ENCODE data around the gene LPIN2.
A peak's percentile ranks its signal among the peaks of the same experiment; 100 is the strongest.

Gene LPIN2, protein sequence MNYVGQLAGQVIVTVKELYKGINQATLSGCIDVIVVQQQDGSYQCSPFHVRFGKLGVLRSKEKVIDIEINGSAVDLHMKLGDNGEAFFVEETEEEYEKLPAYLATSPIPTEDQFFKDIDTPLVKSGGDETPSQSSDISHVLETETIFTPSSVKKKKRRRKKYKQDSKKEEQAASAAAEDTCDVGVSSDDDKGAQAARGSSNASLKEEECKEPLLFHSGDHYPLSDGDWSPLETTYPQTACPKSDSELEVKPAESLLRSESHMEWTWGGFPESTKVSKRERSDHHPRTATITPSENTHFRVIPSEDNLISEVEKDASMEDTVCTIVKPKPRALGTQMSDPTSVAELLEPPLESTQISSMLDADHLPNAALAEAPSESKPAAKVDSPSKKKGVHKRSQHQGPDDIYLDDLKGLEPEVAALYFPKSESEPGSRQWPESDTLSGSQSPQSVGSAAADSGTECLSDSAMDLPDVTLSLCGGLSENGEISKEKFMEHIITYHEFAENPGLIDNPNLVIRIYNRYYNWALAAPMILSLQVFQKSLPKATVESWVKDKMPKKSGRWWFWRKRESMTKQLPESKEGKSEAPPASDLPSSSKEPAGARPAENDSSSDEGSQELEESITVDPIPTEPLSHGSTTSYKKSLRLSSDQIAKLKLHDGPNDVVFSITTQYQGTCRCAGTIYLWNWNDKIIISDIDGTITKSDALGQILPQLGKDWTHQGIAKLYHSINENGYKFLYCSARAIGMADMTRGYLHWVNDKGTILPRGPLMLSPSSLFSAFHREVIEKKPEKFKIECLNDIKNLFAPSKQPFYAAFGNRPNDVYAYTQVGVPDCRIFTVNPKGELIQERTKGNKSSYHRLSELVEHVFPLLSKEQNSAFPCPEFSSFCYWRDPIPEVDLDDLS

DNA sequence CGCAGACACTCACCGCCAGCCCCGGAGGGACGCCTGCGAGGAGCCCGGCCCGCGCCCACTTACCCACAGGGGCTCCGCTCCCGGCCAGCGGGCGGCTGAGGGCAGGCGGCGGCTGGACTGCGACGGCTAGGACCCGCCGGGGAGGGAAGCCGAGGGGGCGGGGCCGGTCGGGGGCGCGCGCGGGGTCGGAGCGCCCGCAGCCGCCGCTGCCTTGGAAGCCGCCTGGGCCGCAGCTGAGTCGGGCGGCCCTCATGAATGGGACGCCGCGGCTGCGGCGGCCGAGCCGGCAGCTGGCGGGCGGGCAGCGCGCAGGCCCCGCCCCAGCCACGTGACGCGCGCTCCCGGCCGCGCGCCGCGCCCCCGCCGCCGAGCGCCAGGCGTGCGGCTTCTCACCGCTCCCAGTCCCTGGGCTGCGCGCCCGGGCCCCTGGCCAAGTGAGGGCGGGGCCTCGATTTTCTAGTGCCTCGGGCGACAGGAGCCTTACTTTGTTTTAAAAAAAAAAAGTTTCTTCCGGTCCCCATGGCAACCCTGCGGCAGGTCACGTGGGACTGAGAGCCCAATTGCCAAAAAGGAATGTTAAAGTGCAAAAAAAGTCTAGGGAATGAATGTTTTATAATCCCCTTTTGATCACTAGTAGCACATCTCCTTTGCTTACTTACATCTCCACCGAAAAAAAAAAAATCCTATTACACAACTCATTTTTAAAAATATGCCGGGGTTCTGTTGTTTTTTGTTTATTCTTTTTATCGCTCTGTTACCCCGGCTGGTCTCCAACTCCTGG lies at the start of gene LPIN2:
LPIN2 (minus strand) TSS at position 121 of the 781 bp plus-strand sequence. CDS start 52,304 bp downstream, outside the sequence.
- DNase-seq (ENCODE audit: low spot score in 2 of 2) (peak; percentile 88 to 94), ATAC-seq (ENCODE audit: low read depth) (peak; percentile 83)
- Mint-ChIP-seq H3K27ac (peak within 1 kb of the TSS; percentile 87), H3K4me3 (peak within 1 kb of the TSS; percentile 89), H3K9me3 (no peaks in the 10 kb centered on the region), H3K27me3 (no peaks in the 10 kb centered on the region), H3K4me1 (peaks cover 34% of the 10 kb centered on the region), H3K36me3 (peaks cover 2% of the 10 kb centered on the region)

DNA sequence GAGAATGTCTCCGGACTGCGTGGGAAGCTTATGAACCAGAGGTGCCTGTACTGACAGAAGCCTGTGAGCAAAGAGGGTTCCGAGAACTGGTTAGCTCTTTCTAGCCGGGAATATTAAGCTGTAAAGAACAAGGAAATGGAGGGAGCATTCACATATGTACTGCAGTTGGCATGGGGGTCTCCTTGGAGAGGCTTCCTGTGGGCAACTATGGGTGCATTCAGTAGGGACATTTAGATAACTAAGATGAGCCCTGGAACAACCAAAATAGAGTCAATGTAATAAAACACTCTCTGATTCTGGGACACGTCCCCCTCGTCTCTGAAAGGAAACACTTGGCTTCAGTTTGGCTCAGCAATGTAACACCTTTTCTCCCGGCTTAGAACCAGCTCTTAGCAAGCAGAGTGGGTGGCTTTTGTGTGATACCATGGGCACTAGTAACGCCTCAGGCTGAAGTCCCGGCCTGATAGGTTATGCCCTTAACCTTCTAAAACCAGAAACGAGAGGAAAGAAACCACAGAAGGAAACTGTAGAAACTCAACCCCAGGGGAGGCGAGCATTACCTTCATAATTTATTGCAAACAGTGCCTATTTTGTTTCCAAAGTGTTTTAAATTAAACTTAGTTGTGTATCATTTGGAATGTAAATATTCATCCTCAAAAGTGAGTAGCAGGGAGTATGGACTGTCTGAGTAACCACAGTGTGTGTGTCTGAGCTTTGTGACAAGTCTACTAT lies 48.8 kb upstream of the LPIN2 start:
- Mint-ChIP-seq H3K27ac (peak overlapping the region; percentile 86), H3K4me1 (peaks cover 26% of the 10 kb centered on the region), H3K27me3 (peaks cover 3% of the 10 kb centered on the region), H3K36me3 (no peaks in the 10 kb centered on the region), H3K9me3 (no peaks in the 10 kb centered on the region), H3K4me3 (no peak overlapping the region)
- DNase-seq (ENCODE audit: low spot score in 2 of 2) (no peak), ATAC-seq (ENCODE audit: low read depth) (no peak)

DNA sequence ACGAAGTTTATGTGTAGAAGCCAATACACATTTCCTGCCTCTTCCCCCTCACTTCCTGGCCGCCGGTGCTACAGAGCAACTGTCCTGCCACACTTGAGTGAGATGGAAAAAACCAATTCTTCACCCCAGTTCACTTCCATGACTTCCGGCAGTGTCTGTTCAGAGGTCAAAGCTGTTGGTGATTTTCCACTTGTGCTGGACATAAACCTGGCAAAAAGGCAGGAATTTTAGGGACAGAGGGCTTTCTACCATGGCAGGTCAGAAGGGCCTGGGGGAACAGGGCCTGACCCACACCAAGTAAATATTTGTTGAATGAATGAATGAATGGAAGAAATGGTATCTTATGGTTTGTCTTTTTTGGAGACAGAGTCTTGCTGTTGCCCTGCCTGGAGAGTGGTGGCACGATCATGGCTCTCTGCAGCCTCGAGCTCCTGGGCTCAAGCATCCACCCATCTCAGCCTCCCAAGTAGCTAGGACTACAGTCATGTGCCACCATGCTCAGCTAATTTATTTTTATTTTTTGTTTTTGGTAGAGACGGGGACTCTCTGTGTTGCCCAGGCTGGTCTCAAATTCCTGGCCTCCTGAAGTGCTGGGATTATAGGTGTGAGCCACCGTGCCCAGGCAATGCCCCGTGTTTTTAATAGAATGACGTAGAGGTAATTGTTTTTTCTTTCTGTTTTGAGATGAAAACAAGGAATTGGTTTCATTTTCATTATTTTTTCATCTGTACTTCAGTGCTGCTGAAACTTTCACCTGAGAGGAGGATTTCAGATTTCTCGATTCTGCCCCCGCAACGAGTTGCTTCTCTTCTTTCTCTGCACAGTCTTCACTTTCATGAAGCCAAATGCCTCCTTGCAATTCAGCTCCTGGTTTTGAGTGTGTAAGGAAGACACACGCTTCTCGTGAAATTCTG lies 48.0 kb upstream of the LPIN2 start:
- DNase-seq (ENCODE audit: low spot score in 2 of 2) (no peak), ATAC-seq (ENCODE audit: low read depth) (peak; percentile 40)
- no peaks in the 10 kb centered on the region for H3K9me3 Mint-ChIP-seq
- H3K4me1 Mint-ChIP-seq: peaks cover 28% of the 10 kb centered on the region
- H3K4me3 Mint-ChIP-seq: peak overlapping the region; percentile 11
- peaks cover 3% of the 10 kb centered on the region for H3K27me3 Mint-ChIP-seq
- no peaks in the 10 kb centered on the region for H3K36me3 Mint-ChIP-seq
- peak overlapping the region; percentile 86 for H3K27ac Mint-ChIP-seq

DNA sequence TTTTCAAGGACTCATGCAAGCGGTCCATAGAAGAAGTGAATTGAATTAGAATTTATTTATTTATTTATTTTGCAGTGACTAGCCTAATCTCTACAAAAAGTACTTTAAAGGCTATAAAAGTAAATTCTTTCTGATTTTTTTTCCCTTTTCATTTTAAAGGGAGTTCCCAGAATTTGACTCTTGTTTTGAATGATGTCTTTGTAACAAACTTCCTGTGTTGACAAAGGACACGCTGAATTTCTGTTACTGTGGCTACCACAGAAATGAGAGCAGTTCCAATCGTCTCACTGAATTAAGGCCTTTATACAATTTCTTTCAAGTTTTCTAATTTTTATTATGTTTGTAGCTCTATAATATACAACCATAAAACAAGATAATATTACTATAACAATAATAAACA lies 46.3 kb upstream of the LPIN2 start:
- Mint-ChIP-seq H3K27ac (no peak overlapping the region), H3K36me3 (peaks cover 2% of the 10 kb centered on the region), H3K4me1 (peaks cover 28% of the 10 kb centered on the region), H3K4me3 (no peak overlapping the region), H3K27me3 (peaks cover 4% of the 10 kb centered on the region), H3K9me3 (no peaks in the 10 kb centered on the region)
- ATAC-seq (ENCODE audit: low read depth) (peak; percentile 56), DNase-seq (ENCODE audit: low spot score in 2 of 2) (no peak)

DNA sequence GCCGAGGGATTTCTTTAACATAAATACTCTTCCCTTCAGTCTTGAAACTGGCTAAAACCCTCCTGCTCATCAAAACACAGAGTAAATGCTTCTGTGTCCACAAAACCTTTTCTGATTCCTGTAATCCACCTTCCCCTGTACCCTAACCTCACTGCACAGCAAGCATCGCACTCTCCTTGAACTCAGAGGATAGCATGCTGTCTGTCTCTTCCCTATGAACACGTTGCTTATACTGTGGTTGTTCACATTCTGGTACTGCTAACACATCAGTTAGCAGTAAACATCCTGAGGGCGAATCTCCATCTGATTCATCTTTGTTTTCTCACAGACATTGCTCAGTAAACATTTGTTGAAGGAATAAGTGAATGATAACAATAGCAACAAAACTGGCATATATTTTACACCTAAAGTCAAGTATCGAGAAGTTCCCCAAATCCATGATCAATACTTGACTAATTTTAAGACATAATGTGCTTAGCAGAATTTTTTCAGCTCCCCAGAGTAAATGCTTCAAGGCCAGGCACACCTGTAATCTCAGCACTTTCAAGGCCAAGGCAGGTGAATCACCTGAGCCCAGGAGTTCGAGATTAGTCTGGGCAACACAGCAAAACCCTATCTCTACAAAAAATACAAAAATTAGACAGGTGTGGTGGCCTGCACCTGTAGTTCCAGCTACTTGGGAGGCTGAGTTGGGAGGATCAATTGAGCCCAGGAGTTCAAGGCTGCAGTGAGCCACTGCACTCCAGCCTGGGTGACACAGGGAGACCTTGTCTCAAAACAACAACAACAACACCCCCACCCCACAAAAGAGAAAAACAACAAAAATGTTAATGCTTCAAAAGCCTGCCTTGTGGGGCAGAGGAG lies 45.6 kb upstream of the LPIN2 start:
- ATAC-seq (ENCODE audit: low read depth) (no peak), DNase-seq (ENCODE audit: low spot score in 2 of 2) (no peak)
- peaks cover 7% of the 10 kb centered on the region for H3K27me3 Mint-ChIP-seq
- H3K36me3 Mint-ChIP-seq: peaks cover 4% of the 10 kb centered on the region
- peak overlapping the region; percentile 75 for H3K27ac Mint-ChIP-seq
- peaks cover under 1% of the 10 kb centered on the region for H3K9me3 Mint-ChIP-seq
- peaks cover 28% of the 10 kb centered on the region for H3K4me1 Mint-ChIP-seq
- H3K4me3 Mint-ChIP-seq: no peak overlapping the region

DNA sequence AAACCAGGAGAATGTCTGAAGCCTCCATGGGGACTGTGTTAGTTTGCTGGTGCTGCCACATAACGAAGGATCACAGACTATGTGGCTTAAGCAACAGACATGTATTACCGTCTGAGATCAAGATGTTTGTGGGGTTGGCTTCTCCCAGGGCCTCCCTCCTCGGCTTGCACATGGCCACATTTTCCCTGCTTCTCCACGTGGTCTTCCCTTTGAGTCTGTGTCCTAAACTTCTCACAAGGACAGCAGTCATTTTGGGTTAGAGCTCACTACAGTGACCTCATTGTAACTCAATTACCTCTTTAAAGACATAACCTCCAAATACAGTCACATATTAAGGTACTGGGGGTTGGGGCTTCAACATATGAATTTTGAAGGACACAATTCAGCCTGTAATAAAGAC lies 44.6 kb upstream of the LPIN2 start:
- Mint-ChIP-seq H3K4me3 (no peak overlapping the region), H3K4me1 (peaks cover 25% of the 10 kb centered on the region), H3K36me3 (peaks cover 6% of the 10 kb centered on the region), H3K27ac (no peak overlapping the region), H3K9me3 (peaks cover 6% of the 10 kb centered on the region), H3K27me3 (peaks cover 13% of the 10 kb centered on the region)
- no peak for DNase-seq (ENCODE audit: low spot score in 2 of 2)
- no peak for ATAC-seq (ENCODE audit: low read depth)

DNA sequence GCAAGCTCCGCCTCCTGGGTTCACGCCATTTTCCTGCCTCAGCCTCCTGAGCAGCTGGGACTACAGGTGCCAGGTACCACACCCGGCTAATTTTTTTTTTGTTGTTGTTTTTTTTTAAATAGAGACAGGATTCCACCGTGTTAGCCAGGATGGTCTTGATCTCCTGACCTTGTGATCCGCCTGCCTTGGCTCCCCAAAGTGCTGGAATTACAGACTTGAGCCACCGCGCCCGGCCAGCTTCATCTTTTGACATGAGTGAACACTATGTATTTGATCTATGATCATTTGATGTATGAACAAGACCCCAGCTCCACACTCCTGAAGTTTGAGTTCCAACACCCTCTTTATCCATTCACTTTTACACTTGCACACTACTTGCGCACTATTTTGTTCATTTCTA lies 43.4 kb upstream of the LPIN2 start:
- peaks cover 17% of the 10 kb centered on the region for H3K27me3 Mint-ChIP-seq
- peaks cover 6% of the 10 kb centered on the region for H3K9me3 Mint-ChIP-seq
- no peak overlapping the region for H3K4me3 Mint-ChIP-seq
- H3K36me3 Mint-ChIP-seq: peaks cover 6% of the 10 kb centered on the region
- ATAC-seq (ENCODE audit: low read depth) (no peak), DNase-seq (ENCODE audit: low spot score in 2 of 2) (no peak)
- H3K27ac Mint-ChIP-seq: no peak overlapping the region
- H3K4me1 Mint-ChIP-seq: peaks cover 25% of the 10 kb centered on the region

DNA sequence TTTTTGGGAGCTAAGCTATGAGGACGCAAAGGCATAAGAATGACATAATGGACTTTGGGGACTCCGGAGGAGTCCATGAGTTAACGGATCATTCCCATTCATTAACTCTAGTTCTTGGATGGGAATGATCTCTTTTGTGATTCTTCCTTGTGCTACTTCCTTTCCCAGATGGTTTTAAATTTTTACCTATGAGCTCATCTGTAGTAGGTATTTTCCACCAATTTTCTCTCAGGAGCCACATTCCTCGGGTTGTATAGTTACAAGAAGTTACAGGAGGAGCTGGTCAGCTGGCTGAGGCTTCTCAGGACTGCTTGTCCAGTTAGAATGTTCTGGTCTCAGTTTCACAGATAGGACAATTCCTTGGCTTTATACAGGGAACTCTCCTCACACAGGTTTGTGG lies 42.9 kb upstream of the LPIN2 start:
- Mint-ChIP-seq H3K27me3 (peaks cover 17% of the 10 kb centered on the region), H3K36me3 (peaks cover 6% of the 10 kb centered on the region), H3K4me3 (no peak overlapping the region), H3K4me1 (peaks cover 22% of the 10 kb centered on the region), H3K27ac (no peak overlapping the region), H3K9me3 (peaks cover 6% of the 10 kb centered on the region)
- DNase-seq (ENCODE audit: low spot score in 2 of 2): no peak
- no peak for ATAC-seq (ENCODE audit: low read depth)

DNA sequence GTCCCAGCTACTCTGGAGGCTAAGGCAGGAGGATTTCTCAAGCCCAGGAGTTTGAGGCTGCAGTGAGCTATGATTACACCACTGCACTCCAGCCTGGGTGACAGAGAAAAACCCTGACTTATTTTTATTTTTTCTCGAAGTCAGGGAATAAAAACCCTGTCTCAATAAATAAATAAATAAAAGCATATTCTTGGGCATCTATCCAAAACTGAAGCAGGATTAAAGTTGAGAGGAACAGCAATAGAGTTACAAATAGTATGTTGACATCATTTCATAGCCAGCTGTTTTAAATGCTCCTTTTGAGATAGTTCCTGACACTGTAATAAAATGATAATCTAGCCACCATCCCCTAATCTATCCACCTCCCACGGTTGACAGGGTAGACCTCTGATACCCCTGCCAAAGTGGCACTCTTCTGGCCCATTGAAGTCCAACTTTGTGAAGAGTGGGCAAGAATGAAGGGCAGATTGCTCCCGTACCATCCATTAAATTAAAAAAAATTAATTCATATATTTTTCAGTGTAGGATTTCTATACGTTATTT lies 42.3 kb upstream of the LPIN2 start:
- peaks cover 17% of the 10 kb centered on the region for H3K27me3 Mint-ChIP-seq
- peaks cover 17% of the 10 kb centered on the region for H3K4me1 Mint-ChIP-seq
- ATAC-seq (ENCODE audit: low read depth) (no peak), DNase-seq (ENCODE audit: low spot score in 2 of 2) (no peak)
- H3K9me3 Mint-ChIP-seq: peaks cover 6% of the 10 kb centered on the region
- H3K27ac Mint-ChIP-seq: no peak overlapping the region
- H3K4me3 Mint-ChIP-seq: no peak overlapping the region
- peaks cover 6% of the 10 kb centered on the region for H3K36me3 Mint-ChIP-seq

DNA sequence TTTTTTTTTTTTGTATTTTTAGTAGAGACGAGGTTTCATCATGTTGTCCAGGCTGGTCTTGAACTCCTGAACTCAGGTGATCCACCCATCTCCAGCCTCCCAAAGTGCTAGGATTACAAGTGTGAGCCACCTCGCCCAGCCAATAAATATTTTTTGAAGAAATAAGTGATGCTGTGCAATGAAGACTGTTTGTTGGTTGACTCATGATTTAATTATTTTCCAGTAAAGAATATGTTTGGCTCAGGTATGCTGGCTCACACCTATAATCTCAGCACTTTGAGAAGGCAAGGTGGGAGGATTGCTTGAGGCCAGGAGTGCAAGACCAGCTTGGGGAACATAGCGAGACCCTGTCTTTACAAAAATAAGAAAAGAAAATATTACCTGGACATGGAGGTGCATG lies 41.8 kb upstream of the LPIN2 start:
- H3K27me3 Mint-ChIP-seq: peaks cover 17% of the 10 kb centered on the region
- peaks cover 6% of the 10 kb centered on the region for H3K9me3 Mint-ChIP-seq
- H3K4me3 Mint-ChIP-seq: no peak overlapping the region
- ATAC-seq (ENCODE audit: low read depth) (no peak), DNase-seq (ENCODE audit: low spot score in 2 of 2) (no peak)
- H3K4me1 Mint-ChIP-seq: peaks cover 16% of the 10 kb centered on the region
- H3K27ac Mint-ChIP-seq: no peak overlapping the region
- H3K36me3 Mint-ChIP-seq: peaks cover 6% of the 10 kb centered on the region

DNA sequence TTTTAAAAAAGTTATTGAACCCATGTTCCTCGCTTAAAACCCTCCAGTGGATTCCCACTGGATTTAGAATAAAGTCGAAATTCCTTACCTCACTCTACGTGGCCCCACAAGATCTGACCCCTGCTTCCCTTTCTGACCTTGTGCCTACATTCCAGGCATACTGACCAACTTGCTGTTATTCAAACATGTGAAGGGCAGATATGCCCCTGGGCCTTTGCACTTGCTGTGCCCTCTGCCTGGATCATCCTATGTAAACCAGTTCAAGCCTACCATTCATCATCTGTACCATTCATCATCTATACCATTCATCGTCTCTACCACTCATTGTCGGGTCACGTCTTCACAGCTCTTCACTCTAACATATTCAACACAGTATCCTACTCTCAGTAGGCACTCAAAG lies 41.3 kb upstream of the LPIN2 start:
- H3K27me3 Mint-ChIP-seq: peaks cover 17% of the 10 kb centered on the region
- no peak for DNase-seq (ENCODE audit: low spot score in 2 of 2)
- H3K36me3 Mint-ChIP-seq: peaks cover 6% of the 10 kb centered on the region
- no peak overlapping the region for H3K27ac Mint-ChIP-seq
- H3K9me3 Mint-ChIP-seq: peaks cover 6% of the 10 kb centered on the region
- H3K4me3 Mint-ChIP-seq: no peak overlapping the region
- peaks cover 16% of the 10 kb centered on the region for H3K4me1 Mint-ChIP-seq
- ATAC-seq (ENCODE audit: low read depth): no peak

DNA sequence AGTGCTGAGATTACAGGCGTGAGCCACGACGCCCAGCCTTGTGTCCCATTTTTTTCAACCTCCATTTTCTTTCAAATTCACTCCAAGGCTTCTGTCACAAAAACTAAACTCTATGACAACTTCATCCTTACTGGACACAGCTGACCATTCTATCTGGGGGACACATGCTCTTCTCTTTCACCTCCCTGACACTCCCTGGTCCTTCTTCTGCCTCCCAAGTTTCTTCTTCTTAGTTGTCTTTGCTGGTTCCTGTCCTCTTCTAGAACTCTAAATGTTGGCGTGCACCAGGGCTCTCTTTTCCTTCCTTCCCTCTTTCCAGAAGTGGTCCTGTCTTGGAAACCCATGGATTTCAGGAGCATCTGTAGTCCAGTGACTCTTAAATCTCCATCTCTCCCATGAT lies 40.1 kb upstream of the LPIN2 start:
- Mint-ChIP-seq H3K4me3 (no peak overlapping the region), H3K4me1 (peaks cover 8% of the 10 kb centered on the region), H3K27ac (no peak overlapping the region), H3K9me3 (peaks cover 6% of the 10 kb centered on the region), H3K27me3 (peaks cover 14% of the 10 kb centered on the region), H3K36me3 (peaks cover 6% of the 10 kb centered on the region)
- ATAC-seq (ENCODE audit: low read depth): no peak
- no peak for DNase-seq (ENCODE audit: low spot score in 2 of 2)

Data from memory B cell (primary cell).